WTC11 (cell line): Measurements from ENCODE around the gene MST1R. TPM values are rescaled to one million over a fixed set of nuclear protein-coding genes. Genes with fewer than 3 reads are reported as not detected.

Experiments
- AFF4 ChIP-seq: sonication (generic); formaldehyde crosslinking; IDR thresholded peaks from 2 replicates; pipeline ENCODE4 v1.8.1; 2023; ENCODE audit warnings: mild to moderate bottlenecking, missing genetic modification reagents, borderline replicate concordance
- ARID4B ChIP-seq: sonication (generic); formaldehyde crosslinking; IDR thresholded peaks from 2 replicates; pipeline ENCODE4 v1.8.0; 2023; ENCODE audit warnings: missing genetic modification reagents, mild to moderate bottlenecking, borderline replicate concordance
- E2F1 ChIP-seq: sonication (generic); formaldehyde crosslinking; IDR thresholded peaks from 2 replicates; pipeline ENCODE4 v1.8.0; 2022; ENCODE audit warnings: mild to moderate bottlenecking, missing genetic modification reagents
- E2F4 ChIP-seq: sonication (generic); formaldehyde crosslinking; IDR thresholded peaks from 2 replicates; pipeline ENCODE4 v1.8.1; 2022; ENCODE audit warnings: low read depth, mild to moderate bottlenecking, moderate library complexity, missing genetic modification reagents, borderline replicate concordance
- ESRRA ChIP-seq: sonication (generic); formaldehyde crosslinking; IDR thresholded peaks from 2 replicates; pipeline ENCODE4 v1.8.1; 2022; ENCODE audit warnings: mild to moderate bottlenecking, missing genetic modification reagents, borderline replicate concordance
- ETV6 ChIP-seq: sonication (generic); formaldehyde crosslinking; IDR thresholded peaks from 2 replicates; pipeline ENCODE4 v1.8.1; 2022; ENCODE audit warnings: mild to moderate bottlenecking, missing genetic modification reagents
- FOXP1 ChIP-seq: sonication (generic); formaldehyde crosslinking; IDR thresholded peaks from 2 replicates; pipeline ENCODE4 v1.8.0; 2022; ENCODE audit warnings: missing genetic modification reagents, mild to moderate bottlenecking, moderate library complexity, borderline replicate concordance
- GABPB1 ChIP-seq: sonication (generic); formaldehyde crosslinking; IDR thresholded peaks from 2 replicates; pipeline ENCODE4 v1.8.1; 2023; ENCODE audit warnings: mild to moderate bottlenecking, missing genetic modification reagents
- IRF1 ChIP-seq: sonication (generic); formaldehyde crosslinking; IDR thresholded peaks from 2 replicates; pipeline ENCODE4 v1.8.0; 2023; ENCODE audit warnings: missing genetic modification reagents
- NFATC4 ChIP-seq: fragments of 250-450 bp; sonication (Bioruptor Pico); IDR thresholded peaks from 2 replicates; pipeline ENCODE4 v1.9.0; 2021; ENCODE audit warnings: mild to moderate bottlenecking
- PRDM15 ChIP-seq: sonication (generic); formaldehyde crosslinking; IDR thresholded peaks from 2 replicates; pipeline ENCODE4 v1.8.0; 2022; ENCODE audit warnings: missing genetic modification reagents
- SMAD4 ChIP-seq: sonication (generic); formaldehyde crosslinking; IDR thresholded peaks from 2 replicates; pipeline ENCODE4 v1.8.0; 2022; ENCODE audit warnings: mild to moderate bottlenecking, missing genetic modification reagents
- TEAD4 ChIP-seq: sonication (generic); formaldehyde crosslinking; IDR thresholded peaks from 2 replicates; pipeline ENCODE4 v1.8.0; 2022; ENCODE audit warnings: mild to moderate bottlenecking, missing genetic modification reagents
- USF2 ChIP-seq: sonication (generic); formaldehyde crosslinking; IDR thresholded peaks from 2 replicates; pipeline ENCODE4 v1.8.1; 2023; ENCODE audit warnings: mild to moderate bottlenecking, missing genetic modification reagents, moderate library complexity
- ZBTB43 ChIP-seq: sonication (generic); formaldehyde crosslinking; IDR thresholded peaks from 2 replicates; pipeline ENCODE4 v1.8.1; 2023; ENCODE audit warnings: mild to moderate bottlenecking, missing genetic modification reagents
- ZNF416 ChIP-seq: fragments of 250-450 bp; sonication (Bioruptor Pico); IDR thresholded peaks from 2 replicates; pipeline ENCODE4 v1.9.0; 2021; ENCODE audit warnings: mild to moderate bottlenecking, inconsistent platforms
- ZSCAN18 ChIP-seq: fragments of 250-450 bp; sonication (Bioruptor Pico); IDR thresholded peaks from 2 replicates; pipeline ENCODE4 v2.1.2; 2022; ENCODE audit warnings: mild to moderate bottlenecking, moderate library complexity
- total RNA-seq: library from RNA; stranded (reverse); gene quantifications from 3 replicates; pipeline ENCODE4 v1.2.3, GENCODE V29; 2021

The MST1R gene
- total RNA-seq, 1 experiment from 2014 or later: 6.2 TPM

GRCh38 chr3:49910409-49911123, 6.9 kb upstream of the MST1R start (continued):
- TF ChIP-seq AFF4 (CRISPR knock-in tag): no peak
- TF ChIP-seq IRF1 (CRISPR knock-in tag): no peak
- TF ChIP-seq SMAD4 (CRISPR knock-in tag): no peak
- TF ChIP-seq FOXP1 (CRISPR knock-in tag): no peak; the same call in 1 of the 2 replicates
- TF ChIP-seq NFATC4 (CRISPR knock-in tag): no peak
- no peak for TF ChIP-seq ZSCAN18 (CRISPR knock-in tag)
- TF ChIP-seq E2F4: no peak
- TF ChIP-seq USF2 (CRISPR knock-in tag): 0 out of 2 replicates have a peak, but pooled peaks have one; percentile 22
- TF ChIP-seq ESRRA (CRISPR knock-in tag): no peak
- TF ChIP-seq TEAD4 (CRISPR knock-in tag): no peak
- TF ChIP-seq PRDM15: peak; percentile 65
- TF ChIP-seq ZNF416 (CRISPR knock-in tag): no peak
- no peak for TF ChIP-seq ZBTB43
- no peak for TF ChIP-seq E2F1 (CRISPR knock-in tag)
- TF ChIP-seq ARID4B (CRISPR knock-in tag): no peak
- no peak for TF ChIP-seq ETV6 (CRISPR knock-in tag)
- no peak for TF ChIP-seq GABPB1
